HG03064 (cell line): Measurements from ENCODE around the gene ZNF837.
"Not testable (repeated sequence)": the region's sequence is repeated elsewhere in the genome, so short reads cannot be mapped to it uniquely, and the experiment has no call there.

Source experiments
- ATAC-seq: cut with Tn5 transposase; IDR thresholded peaks from one replicate; pipeline ENCODE4 v1.9.1; 2021; ENCODE audit warnings: low read depth; ENCODE audit not compliant: unreplicated experiment

Gene ZNF837

DNA sequence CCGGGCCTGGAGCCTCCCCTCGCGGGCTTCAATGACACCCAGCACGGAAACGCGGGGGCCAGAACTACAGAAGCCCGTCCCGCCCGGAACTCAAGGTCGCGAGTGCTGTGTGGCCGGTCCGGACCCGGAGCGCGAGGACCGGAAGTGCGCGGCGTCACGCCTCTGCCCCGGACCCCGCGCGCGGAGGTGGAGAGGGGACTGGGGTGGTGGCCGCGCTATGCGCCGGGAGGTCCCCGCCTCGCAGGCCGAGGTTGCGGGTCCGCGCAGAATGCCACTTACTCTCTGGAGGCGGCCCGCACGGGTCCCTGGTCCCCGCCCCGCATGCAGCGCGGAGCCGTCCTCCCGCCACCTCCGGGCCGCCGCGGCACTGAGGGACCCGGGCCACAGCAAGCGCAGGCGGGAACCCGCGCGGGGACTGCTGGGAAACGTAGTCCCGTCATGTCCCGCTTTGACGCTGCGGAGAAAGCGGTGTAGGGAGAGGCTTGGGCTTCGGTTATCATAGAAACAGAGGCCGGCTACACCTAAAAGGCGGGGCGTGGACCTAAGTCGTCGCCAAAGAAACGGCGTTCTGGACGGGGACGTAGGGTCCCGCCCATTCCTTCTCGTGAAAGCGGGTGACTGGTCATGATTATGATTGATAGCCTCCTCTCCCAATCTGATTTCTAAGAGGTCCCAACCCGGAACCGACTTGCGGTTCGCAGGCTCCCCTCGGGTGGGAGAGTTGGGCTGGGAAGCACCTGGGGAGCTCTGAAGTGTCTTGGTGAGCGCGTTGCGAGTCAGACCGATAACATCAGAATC lies at the start of gene ZNF837:
ZNF837 (minus strand) TSS at position 369 of the 798 bp plus-strand sequence. CDS start 11,698 bp downstream, outside the sequence.
- ATAC-seq = peak; percentile 71

DNA sequence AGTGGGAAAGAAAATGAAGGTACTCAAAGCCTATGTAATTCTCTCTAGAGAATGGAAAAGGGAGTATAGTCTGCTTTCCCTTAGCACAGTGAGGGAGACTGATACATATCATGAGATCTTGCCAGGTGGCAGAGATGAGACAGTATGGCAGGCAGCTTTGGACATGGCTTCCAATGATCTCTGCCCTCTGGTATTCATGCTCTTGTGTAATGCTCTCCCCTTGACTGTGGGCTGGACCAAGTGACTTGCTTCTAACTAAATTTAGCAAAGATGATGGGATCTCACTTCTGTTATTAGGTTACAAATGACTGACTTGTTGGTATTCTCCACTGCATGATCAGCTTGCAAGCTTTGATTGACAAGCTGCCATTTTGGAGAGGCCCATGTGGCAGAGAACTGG lies 48.9 kb upstream of the ZNF837 start:
- ATAC-seq = no peak

DNA sequence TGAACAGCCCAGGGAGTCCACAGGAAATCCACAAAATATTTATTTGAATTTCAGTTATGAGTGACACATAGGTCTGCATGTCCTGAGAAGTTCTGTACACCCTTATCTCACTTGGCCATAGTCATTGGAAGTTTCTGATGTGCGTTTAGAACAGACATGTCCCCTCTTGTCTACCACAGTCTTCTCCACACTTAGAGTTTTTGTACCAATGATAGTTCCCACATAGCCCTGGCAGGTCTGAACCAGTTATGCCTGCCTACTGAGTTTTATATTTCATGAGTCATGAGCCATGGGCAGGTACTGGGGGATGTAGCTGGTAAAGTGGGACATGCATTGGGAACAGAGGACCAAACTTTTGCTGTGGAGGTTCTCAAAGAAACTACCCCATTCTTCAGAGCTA lies 47.8 kb upstream of the ZNF837 start:
- ATAC-seq = no peak

DNA sequence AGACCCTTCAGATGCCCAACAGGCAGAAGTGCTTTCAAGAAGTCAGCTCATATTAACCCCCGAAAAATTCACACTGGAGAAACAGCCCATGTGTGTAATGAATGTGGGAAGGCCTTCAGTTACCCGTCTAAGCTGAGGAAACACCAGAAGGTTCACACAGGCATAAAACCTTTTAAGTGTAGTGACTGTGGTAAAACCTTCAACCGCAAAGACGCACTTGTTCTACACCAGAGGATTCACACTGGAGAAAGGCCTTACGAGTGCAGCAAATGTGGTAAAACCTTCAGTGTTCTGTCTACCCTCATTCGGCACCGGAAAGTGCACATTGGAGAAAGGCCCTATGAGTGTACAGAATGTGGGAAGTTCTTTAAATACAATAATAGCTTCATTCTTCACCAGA lies 36.2 kb upstream of the ZNF837 start:
- ATAC-seq = no peak

DNA sequence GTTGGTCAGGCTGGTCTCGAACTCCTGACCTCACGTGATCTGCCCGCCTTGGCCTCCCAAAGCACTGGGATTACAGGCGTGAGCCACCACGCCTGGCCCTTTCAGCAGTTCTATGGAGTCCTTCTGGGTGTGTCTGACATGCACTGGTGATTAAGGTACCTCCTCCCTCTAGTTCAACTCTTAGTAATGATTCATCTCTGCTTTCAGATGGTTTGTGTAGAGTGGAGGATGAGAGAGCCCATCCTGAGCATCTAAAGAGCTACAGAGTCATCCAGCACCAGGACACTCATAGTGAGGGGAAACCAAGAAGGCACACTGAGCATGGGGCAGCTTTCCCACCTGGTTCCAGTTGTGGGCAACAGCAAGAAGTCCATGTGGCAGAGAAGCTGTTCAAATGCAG lies 35.8 kb upstream of the ZNF837 start:
- no peak for ATAC-seq

DNA sequence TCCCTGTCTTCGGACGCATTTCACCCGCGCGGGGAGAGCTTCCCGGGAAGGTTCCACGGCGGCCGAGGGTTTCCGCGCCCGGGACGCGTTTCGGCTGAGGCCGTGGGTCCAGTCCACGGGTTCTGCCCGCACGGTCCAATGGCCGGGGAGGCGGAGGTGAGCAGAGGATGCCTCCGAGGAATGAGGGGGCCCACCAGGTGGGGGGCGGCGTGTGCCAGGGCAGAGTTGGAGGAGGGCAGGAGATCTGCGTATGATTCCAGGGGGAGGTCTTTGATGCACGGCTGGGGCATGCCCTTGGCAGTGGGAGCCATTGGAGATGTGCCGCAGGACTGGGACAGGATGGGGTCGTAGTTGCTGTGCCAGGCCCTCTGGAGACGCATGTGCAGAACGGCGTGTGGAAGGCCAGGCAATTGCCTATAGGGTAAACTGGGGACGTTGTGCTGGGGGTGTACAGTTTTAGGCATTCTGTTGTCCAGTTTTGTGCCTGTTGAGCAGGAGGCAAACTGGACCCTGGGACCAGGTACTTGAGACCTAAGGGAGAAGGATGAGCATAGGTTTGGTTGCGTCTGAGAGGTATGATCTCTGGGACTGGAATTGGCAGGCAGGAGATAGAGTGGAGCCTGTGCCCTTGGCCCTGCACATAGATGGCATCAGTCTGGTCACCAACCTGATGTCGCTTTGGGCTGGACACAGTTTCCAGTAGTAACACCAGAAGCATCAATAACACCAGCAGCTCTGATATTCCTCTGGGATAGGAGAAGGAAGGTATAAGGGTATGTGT lies 28.4 kb upstream of the ZNF837 start:
- ATAC-seq = peak; percentile 10

DNA sequence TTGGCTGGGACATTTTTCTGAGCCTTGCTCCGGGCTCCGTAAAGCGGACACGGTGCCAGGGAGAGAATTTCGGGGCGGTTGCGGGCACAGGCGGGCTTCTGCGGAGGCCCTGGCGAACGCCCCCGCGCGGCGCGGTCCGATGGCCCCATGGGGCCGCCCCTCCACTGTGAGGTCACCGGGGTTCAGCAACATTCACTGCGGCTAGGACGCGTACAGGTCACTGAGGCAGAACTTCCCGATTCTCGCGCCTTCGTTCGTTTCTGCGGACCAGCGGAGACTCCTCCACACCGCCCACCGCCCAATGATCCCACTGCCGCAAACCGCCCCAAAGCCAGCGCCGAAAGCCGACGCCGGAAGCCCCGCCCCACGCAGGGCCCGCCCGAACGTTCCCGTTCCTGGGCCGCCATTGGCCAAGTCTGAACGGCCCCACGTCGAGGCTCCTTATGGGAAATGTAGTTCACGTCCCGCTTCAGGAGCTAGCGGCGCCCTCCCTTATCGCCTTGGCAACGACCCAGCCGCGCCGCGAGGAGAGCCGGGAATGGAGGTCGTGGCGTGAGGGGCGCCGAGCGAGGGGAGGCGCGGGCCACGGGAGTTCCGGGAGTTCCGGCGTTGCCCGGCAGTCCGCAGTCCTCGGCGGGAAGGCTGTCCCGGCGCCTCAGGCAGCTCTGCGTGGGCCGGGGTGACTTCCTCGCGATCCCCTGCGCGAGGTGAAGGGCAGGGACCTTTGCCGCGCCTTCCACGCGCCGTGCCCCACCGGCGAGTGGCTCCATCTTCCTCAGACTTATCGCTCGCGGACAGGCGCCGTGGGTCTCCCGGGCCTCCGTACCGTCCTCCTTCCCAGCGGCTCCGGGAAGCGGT lies 27.6 kb upstream of the ZNF837 start, which contains the start of gene ZNF584:
ZNF584 (plus strand) TSS at position 498 of the 858 bp plus-strand sequence. CDS start 499 bp downstream, outside the sequence.
- ATAC-seq = peak; percentile 88

DNA sequence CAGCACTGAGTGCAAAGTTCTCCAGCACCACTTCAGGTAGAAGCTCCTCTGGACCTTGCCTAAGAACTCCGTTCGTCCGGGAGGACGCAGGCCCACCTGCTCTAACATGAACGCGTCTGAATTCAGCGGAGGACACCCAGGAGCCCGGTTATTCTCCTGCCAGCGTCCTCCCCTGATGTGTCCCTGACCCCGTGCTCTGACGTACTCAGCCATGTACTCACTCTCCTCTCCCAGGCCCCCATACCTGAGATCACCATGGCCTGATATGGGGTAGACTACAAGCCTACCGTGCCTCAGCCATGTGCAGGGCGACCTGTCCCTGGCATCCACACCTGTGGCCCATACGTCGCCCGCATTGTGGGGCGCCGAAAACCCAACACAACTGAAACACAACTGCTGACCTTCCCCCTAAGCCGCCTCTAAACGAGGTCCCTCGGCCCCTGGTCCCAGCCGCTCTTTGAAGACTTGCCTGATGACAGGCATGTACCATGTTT lies 26.9 kb upstream of the ZNF837 start:
- peak; percentile 4 for ATAC-seq

DNA sequence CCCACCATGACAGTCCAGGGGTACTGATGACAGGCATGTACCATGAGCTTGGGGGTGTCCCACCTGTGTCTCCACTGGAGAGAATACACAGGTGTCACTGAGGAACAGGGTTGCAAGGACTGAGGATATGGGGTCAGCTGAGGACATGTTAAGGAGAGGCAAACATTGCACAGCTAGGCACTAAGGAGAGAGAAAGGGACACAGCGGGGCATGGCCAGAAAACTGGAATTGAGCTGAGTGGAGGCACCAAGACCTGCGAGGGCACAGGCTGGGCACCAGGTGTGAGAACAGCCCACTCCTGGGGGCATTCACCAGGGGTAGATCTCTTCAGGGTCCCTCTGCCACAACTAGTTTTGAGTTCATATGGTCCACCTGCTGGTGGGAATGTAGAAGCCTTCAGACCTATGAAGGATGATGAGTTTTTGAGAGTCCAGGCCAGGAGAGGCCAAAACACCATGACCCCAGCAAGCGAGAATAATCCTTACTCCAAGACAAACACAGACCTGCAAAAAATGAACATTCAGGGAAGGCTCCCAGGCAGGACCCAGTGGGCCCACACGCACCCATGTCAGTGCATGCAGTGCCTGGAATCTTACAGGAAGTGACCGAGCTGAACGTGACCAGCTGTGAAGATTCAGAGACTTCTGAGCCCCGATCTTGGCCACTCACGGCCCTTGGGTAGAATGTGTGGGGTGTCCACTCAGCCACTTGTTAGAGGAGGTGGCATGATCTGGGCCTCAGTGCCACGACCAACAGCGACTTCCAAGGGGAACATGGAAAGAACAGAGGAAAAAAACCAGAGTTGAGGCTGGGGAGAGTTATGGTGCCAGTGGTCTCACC lies 26.2 kb upstream of the ZNF837 start:
- no peak for ATAC-seq

DNA sequence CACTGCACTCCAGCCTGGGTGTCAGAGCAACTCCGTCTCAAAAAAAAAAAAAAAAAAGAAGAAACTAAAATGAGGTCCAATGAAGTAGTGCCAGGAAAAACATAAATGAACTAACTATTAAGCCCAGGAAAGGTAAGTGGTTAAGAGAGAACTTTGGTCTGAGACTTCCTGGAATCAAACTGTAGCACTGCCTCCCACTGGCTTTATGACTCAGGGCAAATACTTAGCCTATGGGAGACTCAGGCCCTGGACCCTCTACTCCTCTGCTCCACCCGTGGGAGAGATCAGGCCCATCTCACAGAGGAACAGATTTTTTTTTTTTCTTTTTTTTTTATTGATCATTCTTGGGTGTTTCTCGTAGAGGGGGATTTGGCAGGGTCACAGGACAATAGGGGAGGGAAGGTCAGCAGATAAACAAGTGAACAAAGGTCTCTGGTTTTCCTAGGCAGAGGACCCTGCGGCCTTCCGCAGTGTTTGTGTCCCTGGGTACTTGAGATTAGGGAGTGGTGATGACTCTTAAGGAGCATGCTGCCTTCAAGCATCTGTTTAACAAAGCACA lies 23.2 kb upstream of the ZNF837 start:
- ATAC-seq = not testable (repeated sequence)

DNA sequence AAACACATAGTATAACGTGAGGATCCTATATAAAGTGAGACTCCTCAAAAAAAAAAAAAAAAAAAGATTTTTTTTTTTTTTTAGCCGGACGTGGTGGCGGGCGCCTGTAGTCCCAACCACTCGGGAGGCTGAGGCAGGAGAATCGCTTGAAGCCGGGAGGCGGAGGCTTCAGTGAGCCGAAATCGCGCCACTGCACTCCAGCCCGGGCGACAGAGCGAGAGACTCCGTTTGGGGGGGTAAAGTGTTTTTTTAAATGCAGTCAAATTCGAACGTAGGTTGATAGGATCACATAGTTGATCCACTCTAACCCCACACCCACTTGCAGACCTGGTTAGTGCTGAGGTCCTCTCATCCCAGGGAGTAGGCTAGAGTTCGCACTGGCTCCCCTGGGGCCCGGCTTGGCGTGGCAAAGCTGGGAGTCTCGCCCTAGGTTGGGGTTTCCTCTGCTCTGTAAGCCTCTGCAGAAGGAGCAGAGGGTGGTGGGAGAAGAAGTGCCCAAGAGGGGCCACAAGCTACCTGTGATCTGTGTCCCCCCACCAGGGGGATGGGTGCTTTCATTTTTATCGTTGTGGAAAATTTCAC lies 21.1 kb upstream of the ZNF837 start:
- no peak for ATAC-seq

DNA sequence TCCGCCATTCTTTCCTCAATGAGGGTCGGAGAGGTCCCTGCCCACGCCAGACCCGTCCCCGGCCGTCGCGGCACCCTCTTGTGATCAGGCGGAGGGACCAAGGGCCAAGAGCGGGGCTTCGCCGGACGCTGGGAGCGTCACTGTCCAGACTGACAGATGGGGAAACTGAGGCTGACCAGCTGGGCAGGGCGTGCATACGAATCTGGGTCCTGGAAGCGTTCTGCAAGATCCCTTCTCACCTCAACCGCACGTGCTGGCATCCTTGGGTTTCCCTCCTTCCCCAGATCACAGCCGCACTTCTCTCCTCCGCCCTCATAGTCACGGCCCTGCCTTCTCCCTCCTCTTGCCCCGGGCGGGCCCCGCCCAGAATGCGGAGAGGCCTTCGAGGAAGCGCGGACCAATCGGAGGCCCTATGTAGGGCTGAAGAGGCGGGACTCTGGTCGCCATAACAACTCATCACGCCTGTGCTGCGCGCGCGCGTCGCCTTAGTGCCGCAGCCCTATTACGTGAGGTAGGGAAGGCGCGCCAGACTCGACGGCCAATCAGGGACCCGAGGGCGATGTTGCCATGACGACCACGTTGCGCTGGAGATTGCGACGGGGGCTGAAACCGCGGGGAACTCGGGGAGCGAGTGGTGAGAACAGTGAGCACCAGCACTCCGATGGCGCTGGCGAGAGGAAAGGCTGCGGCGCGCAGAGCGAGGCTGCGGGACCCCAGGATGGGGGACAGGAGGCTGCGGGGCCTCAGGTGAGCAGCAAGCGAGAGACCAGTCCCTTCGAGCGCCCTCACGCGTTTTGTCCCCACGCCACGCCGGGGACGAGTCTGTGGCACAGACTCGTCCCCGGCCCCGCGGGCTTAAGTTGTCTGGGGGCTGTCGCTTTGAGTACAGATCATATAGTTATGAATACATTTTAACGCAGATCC lies 20.3 kb upstream of the ZNF837 start:
- ATAC-seq = peak; percentile 98

DNA sequence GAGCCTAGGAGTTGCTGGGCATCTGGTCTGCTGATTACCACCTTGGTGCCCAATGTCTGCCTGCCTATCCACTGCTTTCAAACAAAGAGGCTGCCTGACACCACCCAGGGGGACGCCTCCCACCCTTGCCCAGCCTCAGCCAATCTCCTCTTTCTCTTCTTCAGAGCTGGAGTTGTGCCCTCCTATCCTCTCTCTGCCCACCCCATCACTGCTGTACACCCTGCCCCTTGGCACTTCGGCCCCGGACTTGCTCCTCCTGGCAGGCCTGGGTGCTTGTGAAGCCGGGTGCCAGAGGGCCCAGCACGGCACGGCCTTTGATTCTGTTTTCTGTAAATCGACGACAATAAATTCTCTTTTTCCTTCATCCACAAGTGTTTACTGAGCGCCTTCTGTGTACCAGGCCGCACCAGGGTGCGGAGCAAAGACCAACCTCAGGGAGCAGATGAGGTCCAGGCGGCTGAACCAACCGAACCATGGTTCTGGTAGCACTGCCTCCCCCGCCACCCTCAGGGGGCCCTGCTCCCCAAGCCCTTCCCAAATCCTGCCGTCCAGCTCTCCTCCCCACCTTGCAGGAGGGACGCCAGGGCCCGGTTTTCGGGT lies 19.6 kb upstream of the ZNF837 start:
- ATAC-seq = no peak

DNA sequence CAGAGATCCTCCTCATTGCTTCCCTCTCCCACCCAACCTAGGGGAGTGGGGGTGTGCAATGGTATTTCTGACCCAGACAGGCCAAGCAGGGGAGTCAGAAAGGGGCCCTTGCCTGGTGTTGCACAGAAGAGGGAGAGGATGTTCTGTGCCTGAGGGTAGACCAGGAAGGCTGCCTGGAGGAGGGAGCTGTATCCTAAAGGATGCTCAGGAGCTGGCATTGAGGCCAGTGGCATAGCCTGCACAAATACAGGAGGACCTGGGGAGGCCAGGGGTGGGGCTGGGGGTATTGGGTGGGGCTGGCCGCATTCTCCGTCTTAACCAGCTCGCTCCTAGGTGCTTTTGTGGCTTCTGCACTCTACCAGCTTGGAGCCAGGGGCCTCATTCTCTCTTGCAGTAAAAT lies 19.1 kb upstream of the ZNF837 start:
- no peak for ATAC-seq

DNA sequence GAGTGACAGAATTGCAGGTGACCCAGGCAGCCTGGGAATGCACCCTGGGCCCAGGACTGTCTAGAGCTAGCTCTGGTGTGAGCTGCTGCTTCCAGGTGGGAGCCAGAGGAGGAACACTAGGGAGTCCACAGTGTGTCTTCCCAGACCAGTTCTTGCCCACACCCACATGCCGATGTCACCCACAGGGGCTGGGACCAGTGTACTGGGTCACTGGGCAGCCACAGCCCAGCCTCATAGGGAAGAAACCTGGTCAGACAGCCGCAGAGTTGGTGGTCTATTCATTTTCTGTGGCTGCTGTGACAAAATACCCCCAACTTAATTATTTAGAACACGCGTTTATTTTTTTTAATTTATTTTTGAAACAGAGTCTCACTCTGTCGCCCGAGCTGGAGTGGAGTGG lies 17.7 kb upstream of the ZNF837 start:
- ATAC-seq = no peak

DNA sequence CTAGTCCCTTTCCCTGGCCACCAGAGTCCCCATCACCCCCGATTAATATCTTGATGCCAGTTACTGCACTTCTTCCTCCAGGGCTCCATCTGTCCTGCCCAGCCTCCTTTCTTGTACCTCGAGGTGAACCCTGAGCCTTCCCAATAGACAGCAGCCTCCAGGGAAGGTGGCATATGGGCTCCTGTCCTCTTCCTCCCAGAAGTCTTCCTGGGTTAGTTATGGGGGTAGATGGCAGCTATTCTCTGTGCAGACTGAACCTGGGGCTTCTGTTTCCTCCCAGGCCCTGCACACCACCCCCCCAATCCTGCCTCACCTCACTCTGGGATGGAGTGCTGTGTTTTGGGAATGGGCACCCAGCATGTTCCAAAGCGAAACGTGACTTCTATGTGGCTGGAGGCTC lies 17.3 kb upstream of the ZNF837 start:
- ATAC-seq = no peak

DNA sequence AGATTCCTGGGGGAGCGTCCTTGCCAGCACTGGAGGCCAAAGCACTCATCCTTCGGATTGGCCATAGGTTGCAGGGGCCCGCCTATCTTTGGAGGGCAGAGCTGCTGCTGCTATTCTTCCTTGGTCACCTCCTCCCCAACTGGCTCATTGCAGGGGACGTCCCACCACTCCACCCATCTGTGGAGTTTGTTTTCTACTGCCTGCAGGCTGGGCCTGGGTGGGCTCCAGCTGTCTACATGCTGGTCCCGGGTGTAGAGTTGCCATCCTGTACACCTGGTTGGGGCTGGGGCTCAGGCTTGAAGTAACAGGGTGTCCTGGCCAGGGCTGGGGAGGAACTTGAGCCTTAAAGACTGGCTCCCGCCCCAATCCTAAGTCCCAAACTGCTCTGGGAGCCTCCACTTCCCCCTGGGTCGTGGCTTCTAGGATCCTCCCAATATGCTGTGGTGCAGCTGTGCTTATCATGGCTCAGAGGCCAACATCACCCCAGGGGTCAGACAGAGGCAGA lies 16.8 kb upstream of the ZNF837 start:
- no peak for ATAC-seq
